Suprapubic skin (tissue), 4 donors: ENCODE measurements around the gene ADAP2. TPM values are rescaled to one million over a fixed set of nuclear protein-coding genes. Genes with fewer than 3 reads are reported as not detected.

ENCODE experiments used
- DNase-seq, 2 donors: peaks; one replicate each; pipeline ENCODE4 v3.0.0-alpha.2; 2019; ENCODE audit warnings: low spot score in 2 of 2
- H3K27ac ChIP-seq: fragments of 200-600 bp; sonication (generic); one replicate; pipeline ENCODE4 v1.5.1; 2019
- H3K27me3 ChIP-seq: fragments of 200-600 bp; sonication (generic); one replicate; pipeline ENCODE4 v1.5.1; 2019
- H3K36me3 ChIP-seq: fragments of 200-600 bp; sonication (generic); one replicate; pipeline ENCODE4 v1.5.1; 2019
- H3K4me1 ChIP-seq: fragments of 200-600 bp; sonication (generic); one replicate; pipeline ENCODE4 v1.5.1; 2019
- H3K4me3 ChIP-seq: fragments of 200-600 bp; sonication (generic); one replicate; pipeline ENCODE4 v1.5.1; 2019; ENCODE audit warnings: mild to moderate bottlenecking
- H3K9me3 ChIP-seq: fragments of 200-600 bp; sonication (generic); one replicate; pipeline ENCODE4 v1.5.1; 2019
- EP300 ChIP-seq: sonication (generic); formaldehyde crosslinking; IDR thresholded peaks from one replicate; pipeline ENCODE4 v1.6.1; 2017; ENCODE audit warnings: antibody characterized with exemption
- POLR2A ChIP-seq, 2 donors: fragments of 450-650 bp; IDR thresholded peaks; one replicate each; pipeline ENCODE4 v1.6.1; 2017; ENCODE audit warnings: antibody characterized with exemption in 2 of 2, mild to moderate bottlenecking in 2 of 2, moderate library complexity in 2 of 2
- POLR2AphosphoS5 ChIP-seq, 3 donors: sonication (generic); formaldehyde crosslinking; IDR thresholded peaks; one replicate each; pipeline ENCODE4 v1.6.1; 2017; ENCODE audit warnings: antibody characterized with exemption in 3 of 3
- WGBS: methylation state at CpG from one replicate; pipeline ENCODE4 v1.1.5; 2018; 5-methylcytosine and 5-hydroxymethylcytosine counted together
- total RNA-seq, 4 donors: library from RNA; depleted of rRNA; stranded (reverse); fragments of >200 nt; gene quantifications; one replicate each; pipeline ENCODE4 v1.1.0, GENCODE V29; 2016
- TF ChIP-seq, protein P1 (sequence below), 2 donors: fragments of 200-600 bp in 1 of 2; fragments of 450-650 bp in 1 of 2; sonication (generic) in 1 of 2; IDR thresholded peaks; one replicate each; pipeline ENCODE4 v1.5.1; 2016 to 2019; ENCODE audit warnings: antibody characterized with exemption in 2 of 2, mild to moderate bottlenecking in 1 of 2, moderate library complexity in 1 of 2

Gene ADAP2
- total RNA-seq, 4 donors from 2014 or later, result 9.1 to 22.5 (median 17.7) TPM

- no peak for DNase-seq
- no peak overlapping the region for H3K27ac ChIP-seq
- no peaks in the 10 kb centered on the region for H3K9me3 ChIP-seq
- no peaks in the 10 kb centered on the region for H3K4me1 ChIP-seq
- no peaks in the 10 kb centered on the region for H3K27me3 ChIP-seq
- no peak overlapping the region for H3K4me3 ChIP-seq
- H3K36me3 ChIP-seq, result peaks cover 20% of the 10 kb centered on the region
- no peak for TF ChIP-seq EP300
- TF ChIP-seq POLR2AphosphoS5 (IDR thresholded peaks at IDR 0.05), result no peak
- TF ChIP-seq, protein P1, sequence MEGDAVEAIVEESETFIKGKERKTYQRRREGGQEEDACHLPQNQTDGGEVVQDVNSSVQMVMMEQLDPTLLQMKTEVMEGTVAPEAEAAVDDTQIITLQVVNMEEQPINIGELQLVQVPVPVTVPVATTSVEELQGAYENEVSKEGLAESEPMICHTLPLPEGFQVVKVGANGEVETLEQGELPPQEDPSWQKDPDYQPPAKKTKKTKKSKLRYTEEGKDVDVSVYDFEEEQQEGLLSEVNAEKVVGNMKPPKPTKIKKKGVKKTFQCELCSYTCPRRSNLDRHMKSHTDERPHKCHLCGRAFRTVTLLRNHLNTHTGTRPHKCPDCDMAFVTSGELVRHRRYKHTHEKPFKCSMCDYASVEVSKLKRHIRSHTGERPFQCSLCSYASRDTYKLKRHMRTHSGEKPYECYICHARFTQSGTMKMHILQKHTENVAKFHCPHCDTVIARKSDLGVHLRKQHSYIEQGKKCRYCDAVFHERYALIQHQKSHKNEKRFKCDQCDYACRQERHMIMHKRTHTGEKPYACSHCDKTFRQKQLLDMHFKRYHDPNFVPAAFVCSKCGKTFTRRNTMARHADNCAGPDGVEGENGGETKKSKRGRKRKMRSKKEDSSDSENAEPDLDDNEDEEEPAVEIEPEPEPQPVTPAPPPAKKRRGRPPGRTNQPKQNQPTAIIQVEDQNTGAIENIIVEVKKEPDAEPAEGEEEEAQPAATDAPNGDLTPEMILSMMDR (IDR thresholded peaks at IDR 0.05), result no peak
- no peak for TF ChIP-seq POLR2A (IDR thresholded peaks at IDR 0.05)
- 82% methylated on average over 6 of the region's 8 CpGs for WGBS
These were observed 60.1 kb downstream of the ADAP2 start for GRCh38 chr17:30981531-30982519.

- H3K27me3 ChIP-seq, result no peaks in the 10 kb centered on the region
- H3K4me1 ChIP-seq, result no peaks in the 10 kb centered on the region
- WGBS, result 85% methylated on average over 1 of the region's 1 CpG
- peaks cover 26% of the 10 kb centered on the region for H3K36me3 ChIP-seq
- no peak overlapping the region for H3K27ac ChIP-seq
- H3K4me3 ChIP-seq, result no peak overlapping the region
- TF ChIP-seq, protein P1 (IDR thresholded peaks at IDR 0.05), result no peak
- TF ChIP-seq POLR2A (IDR thresholded peaks at IDR 0.05) (no peak), POLR2AphosphoS5 (IDR thresholded peaks at IDR 0.05) (no peak)
- no peak for DNase-seq
- H3K9me3 ChIP-seq, result no peaks in the 10 kb centered on the region
These were observed 61.1 kb downstream of the ADAP2 start for GRCh38 chr17:30982855-30983254.

DNA sequence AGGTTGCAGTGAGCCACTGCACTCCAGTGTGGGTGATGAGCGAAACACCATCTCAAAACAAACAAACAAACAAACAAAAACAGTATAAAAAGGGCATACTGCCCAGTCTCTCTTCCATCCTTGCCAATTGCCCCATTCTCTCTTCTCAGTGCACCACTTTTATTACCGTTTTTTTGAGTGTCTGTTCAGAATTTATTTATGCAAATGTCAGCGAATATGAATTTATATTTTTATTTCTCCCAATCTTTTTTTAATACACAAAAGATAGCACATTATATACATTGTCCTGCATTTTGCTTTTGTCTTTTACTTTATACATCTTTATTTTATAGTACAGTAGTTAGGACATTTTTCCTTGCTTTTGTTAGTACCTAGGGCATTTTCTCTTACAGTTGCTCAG is 68.7 kb downstream of the ADAP2 start:
- Histone ChIP-seq H3K27me3 (no peaks in the 10 kb centered on the region), H3K4me3 (no peak overlapping the region), H3K27ac (no peak overlapping the region), H3K9me3 (no peaks in the 10 kb centered on the region), H3K4me1 (no peaks in the 10 kb centered on the region), H3K36me3 (peaks cover 61% of the 10 kb centered on the region)
- no peak for DNase-seq
- WGBS, result 86% methylated on average over 3 of the region's 3 CpGs
- TF ChIP-seq POLR2AphosphoS5 (IDR thresholded peaks at IDR 0.05) (no peak), EP300 (no peak), POLR2A (IDR thresholded peaks at IDR 0.05) (no peak)
- TF ChIP-seq, protein P1 (IDR thresholded peaks at IDR 0.05), result no peak

- H3K27ac ChIP-seq, result no peak overlapping the region
- TF ChIP-seq POLR2A (IDR thresholded peaks at IDR 0.05), result no peak
- TF ChIP-seq, protein P1 (IDR thresholded peaks at IDR 0.05), result no peak
- no peak for TF ChIP-seq POLR2AphosphoS5 (IDR thresholded peaks at IDR 0.05)
- TF ChIP-seq EP300, result no peak
- no peak for DNase-seq
- H3K27me3 ChIP-seq, result no peaks in the 10 kb centered on the region
- 97% methylated on average over 3 of the region's 3 CpGs for WGBS
- no peak overlapping the region for H3K4me3 ChIP-seq
- H3K9me3 ChIP-seq, result no peaks in the 10 kb centered on the region
- H3K4me1 ChIP-seq, result no peaks in the 10 kb centered on the region
- H3K36me3 ChIP-seq, result peaks cover 56% of the 10 kb centered on the region
These were observed 70.8 kb downstream of the ADAP2 start for GRCh38 chr17:30992551-30992950.

DNA sequence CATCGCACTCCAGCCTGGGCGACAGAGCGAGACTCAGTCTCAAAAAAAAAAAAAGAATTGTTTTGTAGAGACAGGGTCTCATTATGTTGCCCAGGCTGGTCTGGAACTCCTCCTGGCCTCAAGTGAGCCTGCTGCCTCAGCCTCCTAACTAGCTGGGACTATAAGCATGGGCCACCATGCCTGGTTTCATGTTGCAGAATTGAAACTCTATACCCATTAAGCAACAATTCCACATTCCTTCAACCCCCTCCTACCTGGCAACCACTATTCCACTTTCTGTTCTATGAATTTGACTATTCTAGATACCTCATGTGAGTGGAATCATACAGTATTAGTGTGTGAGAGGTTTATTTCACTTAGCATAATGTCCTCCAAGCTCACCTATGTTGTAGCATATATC is 73.6 kb downstream of the ADAP2 start:
- Histone ChIP-seq H3K36me3 (peaks cover 70% of the 10 kb centered on the region), H3K4me1 (no peaks in the 10 kb centered on the region), H3K4me3 (no peak overlapping the region), H3K9me3 (no peaks in the 10 kb centered on the region), H3K27me3 (no peaks in the 10 kb centered on the region), H3K27ac (no peak overlapping the region)
- 96% methylated on average over 3 of the region's 3 CpGs for WGBS
- no peak for DNase-seq
- no peak for TF ChIP-seq EP300
